Calu3 (cell line): ENCODE data around the gene SAMD10. TPM values are rescaled to one million over a fixed set of nuclear protein-coding genes. Genes with fewer than 3 reads are reported as not detected.

Experiments used
- BruUV-seq: library from RNA; stranded (reverse); fragments of 400-500 nt; replicated peaks from 2 replicates; lab custom pipeline; 2021; lab: Mats Ljungman, UMichigan
- CTCF ChIA-PET: fragments of 300-600 bp; sonication (Branson Sonifier 250); formaldehyde crosslinking; loops from one replicate; lab custom pipeline; 2022; ENCODE audit warnings: antibody characterized with exemption; lab: Charles Lee
- DNase-seq: peaks from one replicate; pipeline ENCODE4 v3.0.0; 2022
- H3K27ac Mint-ChIP-seq: one replicate; pipeline ENCODE4 v1.8.0; 2022; ENCODE audit warnings: mixed read lengths; ENCODE audit not compliant: unreplicated experiment
- H3K27me3 Mint-ChIP-seq: one replicate; pipeline ENCODE4 v1.8.0; 2022; ENCODE audit warnings: mixed read lengths; ENCODE audit not compliant: unreplicated experiment
- H3K36me3 Mint-ChIP-seq: one replicate; pipeline ENCODE4 v1.8.0; 2022; ENCODE audit warnings: mild to moderate bottlenecking, moderate library complexity, mixed read lengths; ENCODE audit not compliant: insufficient read depth, unreplicated experiment
- H3K4me1 Mint-ChIP-seq: one replicate; pipeline ENCODE4 v1.8.0; 2022; ENCODE audit warnings: mild to moderate bottlenecking, low read depth, mixed read lengths; ENCODE audit not compliant: unreplicated experiment
- H3K4me3 Mint-ChIP-seq: one replicate; pipeline ENCODE4 v1.8.0; 2022; ENCODE audit warnings: mild to moderate bottlenecking, low read depth, moderate library complexity, mixed read lengths; ENCODE audit not compliant: unreplicated experiment
- H3K9me3 Mint-ChIP-seq: one replicate; pipeline ENCODE4 v1.8.0; 2022; ENCODE audit warnings: low read depth, mixed read lengths; ENCODE audit not compliant: unreplicated experiment
- CTCF ChIP-seq: fragments of 200-600 bp; IDR thresholded peaks from one replicate; pipeline ENCODE4 v1.8.0; 2022; ENCODE audit warnings: antibody characterized with exemption; ENCODE audit not compliant: unreplicated experiment
- intact Hi-C: fragments of 100-400 bp; cut with micrococcal nuclease; formaldehyde crosslinking; loops from one replicate; pipeline ENCODE4 v1.10.0; 2022; ENCODE audit not compliant: unreplicated experiment
- total RNA-seq: library from RNA; stranded (reverse); gene quantifications from 2 replicates; pipeline ENCODE4 v1.2.3, GENCODE V29; 2022

The SAMD10 gene
- total RNA-seq, 1 experiment from 2014 or later = 23.6 TPM

GRCh38 chr20:63940472-63941266 is 38.8 kb downstream of the SAMD10 start:
- Mint-ChIP-seq H3K27me3 (no peaks in the 10 kb centered on the region), H3K36me3 (peaks cover 92% of the 10 kb centered on the region), H3K9me3 (no peaks in the 10 kb centered on the region), H3K27ac (peak overlapping the region; percentile 64), H3K4me3 (no peak overlapping the region), H3K4me1 (no peaks in the 10 kb centered on the region)
- CTCF ChIA-PET = no interaction called here
- no TSS peak for BruUV-seq
- intact Hi-C loops = no loop called here
- no peak for TF ChIP-seq CTCF
- no peak for DNase-seq

DNA sequence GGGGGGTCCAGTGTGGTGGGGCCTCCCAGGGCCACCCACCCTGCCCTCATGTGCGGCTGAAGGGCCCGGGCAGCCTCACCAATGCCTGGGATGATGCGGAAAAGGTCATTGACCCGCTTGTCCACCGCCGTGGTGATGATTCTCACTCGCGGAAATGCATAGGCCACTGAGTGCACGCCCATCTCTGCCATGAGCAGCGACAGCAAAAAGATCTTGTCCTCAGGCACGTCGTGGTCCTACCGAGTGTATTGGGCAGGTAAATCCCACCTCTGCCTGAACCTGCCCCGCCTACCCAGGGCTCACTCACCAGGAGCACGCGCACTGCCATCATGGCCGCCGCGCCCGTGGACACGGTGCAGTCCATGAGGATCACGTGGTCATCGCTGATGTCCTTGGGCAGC is 39.4 kb downstream of the SAMD10 start:
- H3K27me3 Mint-ChIP-seq = no peaks in the 10 kb centered on the region
- no peak for DNase-seq
- no peak for TF ChIP-seq CTCF
- H3K9me3 Mint-ChIP-seq = no peaks in the 10 kb centered on the region
- BruUV-seq = TSS peak; percentile 59
- H3K4me3 Mint-ChIP-seq = no peak overlapping the region
- intact Hi-C loops = no loop called here
- no peak overlapping the region for H3K27ac Mint-ChIP-seq
- H3K36me3 Mint-ChIP-seq = peaks cover 90% of the 10 kb centered on the region
- CTCF ChIA-PET = interaction anchor here (0.8 kb wide), 1 partner anchor 17 kb away, joined by 4 read pairs; no protein-coding TSS in a partner anchor
- no peaks in the 10 kb centered on the region for H3K4me1 Mint-ChIP-seq

- no peaks in the 10 kb centered on the region for H3K4me1 Mint-ChIP-seq
- CTCF ChIA-PET = interaction anchor here (0.8 kb wide), 1 partner anchor 18 kb away, joined by 4 read pairs; no protein-coding TSS in a partner anchor
- no peak overlapping the region for H3K27ac Mint-ChIP-seq
- no peak for DNase-seq
- no peaks in the 10 kb centered on the region for H3K27me3 Mint-ChIP-seq
- no peak for TF ChIP-seq CTCF
- intact Hi-C loops = no loop called here
- no peak overlapping the region for H3K4me3 Mint-ChIP-seq
- BruUV-seq = no TSS peak
- H3K36me3 Mint-ChIP-seq = peaks cover 90% of the 10 kb centered on the region
- H3K9me3 Mint-ChIP-seq = no peaks in the 10 kb centered on the region
Observed at GRCh38 chr20:63939061-63939935, 40.1 kb downstream of the SAMD10 start.

DNA sequence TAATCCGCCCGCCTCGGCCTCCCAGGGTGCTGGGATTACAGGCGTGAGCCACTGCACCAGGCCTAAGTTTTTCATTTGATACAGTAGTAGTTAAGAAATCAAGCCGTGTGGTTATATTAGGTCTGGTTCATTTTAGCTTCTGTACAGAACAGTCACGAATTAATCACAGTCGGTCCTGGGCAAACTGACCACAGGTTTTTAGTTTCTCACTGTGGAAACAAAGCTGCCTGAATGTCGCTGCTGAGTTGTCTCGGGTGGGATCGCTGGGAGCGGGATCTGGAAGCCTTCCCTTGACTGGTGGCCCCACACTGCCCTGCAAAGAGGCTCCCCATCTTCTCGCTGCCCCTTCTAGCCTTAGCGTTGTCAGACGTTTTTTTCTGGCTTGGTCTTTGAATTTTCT is 41.8 kb downstream of the SAMD10 start:
- Mint-ChIP-seq H3K27me3 (no peaks in the 10 kb centered on the region), H3K36me3 (peaks cover 79% of the 10 kb centered on the region), H3K27ac (no peak overlapping the region), H3K9me3 (no peaks in the 10 kb centered on the region), H3K4me1 (no peaks in the 10 kb centered on the region), H3K4me3 (no peak overlapping the region)
- no peak for TF ChIP-seq CTCF
- CTCF ChIA-PET = interaction anchor here (0.7 kb wide), 1 partner anchor 1969 kb away, joined by 4 read pairs; no protein-coding TSS in a partner anchor
- no peak for DNase-seq
- intact Hi-C loops = no loop called here
- no TSS peak for BruUV-seq
